HepG2 (cell line): Measurements from ENCODE around the gene ARHGEF12. TPM values are rescaled to one million over a fixed set of nuclear protein-coding genes. Genes with fewer than 3 reads are reported as not detected.

Experiments used
- ATAC-seq: fragments of 200-7000 bp; cut with Tn5 transposase; 3 replicates; pipeline ENCODE4 v1.9.1; 2020; ENCODE audit warnings: mild to moderate bottlenecking, moderate library complexity
- BruUV-seq: library from RNA; stranded (reverse); fragments of 400-500 nt; replicated peaks from 2 replicates; lab custom pipeline; 2021; lab: Mats Ljungman, UMichigan
- CTCF ChIA-PET: fragments of 300-600 bp; formaldehyde crosslinking; extraction: SDS; loops from one replicate; lab custom pipeline; 2021; ENCODE audit warnings: low total read pairs, inconsistent platforms, low intra/inter-chr PET ratio; lab: Yijun Ruan, JAX
- POLR2A ChIA-PET: fragments of 350-600 bp; sonication (Branson Sonifier 250); formaldehyde crosslinking; loops from one replicate; lab custom pipeline; 2020; ENCODE audit warnings: antibody characterized with exemption, inconsistent platforms; lab: Yijun Ruan, JAX
- DNase-seq: peaks from one replicate; pipeline ENCODE4 v3.0.0-alpha.2; 2015; ENCODE audit warnings: low spot score
- FAIRE-seq: peaks from 3 replicates; lab custom pipeline; 2011; peaks lifted over from hg19 to GRCh38; lab: Jason Lieb, UNC
- H2AFZ ChIP-seq: one replicate; pipeline ENCODE4 v1.6.1; 2011; ENCODE audit warnings: low read length, inconsistent platforms
- H3K27ac ChIP-seq: fragments of 300-600 bp; 3 replicates; pipeline ENCODE4 v1.8.0; 2011; ENCODE audit warnings: mixed run types, mild to moderate bottlenecking, mixed read lengths, low read length, inconsistent platforms; ENCODE audit not compliant: insufficient read depth; ENCODE audit errors: extremely low read length
- H3K27me3 ChIP-seq, 2 experiments: fragments of 200-600 bp in 1 of 2; 2 replicates in 1 of 2; 3 replicates in 1 of 2; pipeline versions ENCODE4 v1.6.0 to v1.8.0; 2011; ENCODE audit warnings: low read length in 2 of 2, mild to moderate bottlenecking in 2 of 2, moderate library complexity in 2 of 2, inconsistent platforms in 1 of 2; ENCODE audit not compliant: insufficient read depth in 2 of 2, control insufficient read depth in 1 of 2
- H3K36me3 ChIP-seq, 2 experiments: fragments of 200-600 bp in 1 of 2; replicated peaks in 1 of 2; 2 replicates in 1 of 2; 3 replicates in 1 of 2; pipeline versions ENCODE4 v1.5.1 to v1.8.0; 2011; ENCODE audit warnings: low read length in 2 of 2, inconsistent platforms in 1 of 2; ENCODE audit not compliant: insufficient read depth in 2 of 2, control insufficient read depth in 1 of 2
- H3K4me1 ChIP-seq: 2 replicates; pipeline ENCODE4 v1.5.1; 2012; ENCODE audit warnings: low read length, inconsistent platforms; ENCODE audit not compliant: insufficient read depth
- H3K4me2 ChIP-seq: 2 replicates; pipeline ENCODE4 v1.6.0; 2011; ENCODE audit warnings: low read depth, low read length, inconsistent platforms
- H3K4me3 ChIP-seq, 3 experiments: fragments of 200-600 bp in 1 of 3; sonication (generic), shearing (Covaris generic) in 1 of 3; replicated peaks in 1 of 3; 2 replicates each; pipeline ENCODE4 v1.5.1; 2011 to 2016; ENCODE audit warnings: low read length in 3 of 3, inconsistent platforms in 2 of 3, low read depth in 2 of 3, mild to moderate bottlenecking in 2 of 3, control low read depth in 1 of 3, mixed read lengths in 1 of 3; ENCODE audit not compliant: insufficient read depth in 1 of 3
- H3K79me2 ChIP-seq: one replicate; pipeline ENCODE4 v1.6.1; 2011; ENCODE audit warnings: low read length, inconsistent platforms; ENCODE audit not compliant: insufficient read depth
- H3K9ac ChIP-seq: 2 replicates; pipeline ENCODE4 v1.6.0; 2011; ENCODE audit warnings: mild to moderate bottlenecking, low read depth, low read length, inconsistent platforms; ENCODE audit not compliant: insufficient read depth
- H3K9me3 ChIP-seq: 2 replicates; pipeline ENCODE4 v1.5.1; 2012; ENCODE audit warnings: mild to moderate bottlenecking, low read length
- H4K20me1 ChIP-seq: 2 replicates; pipeline ENCODE4 v1.6.0; 2011; ENCODE audit warnings: inconsistent platforms, mild to moderate bottlenecking, low read length, moderate library complexity; ENCODE audit not compliant: insufficient read depth
- CERS6 ChIP-seq: sonication (generic); formaldehyde crosslinking; IDR thresholded peaks from 2 replicates; pipeline ENCODE4 v1.5.0; 2020; ENCODE audit warnings: missing genetic modification reagents
- CSRNP1 ChIP-seq: sonication (generic); formaldehyde crosslinking; IDR thresholded peaks from 2 replicates; pipeline ENCODE4 v1.8.1; 2023; ENCODE audit warnings: mild to moderate bottlenecking, missing genetic modification reagents
- DNMT3B ChIP-seq: conservative IDR thresholded peaks from 2 replicates; pipeline ENCODE4 v1.6.1; 2016; ENCODE audit warnings: missing biosample characterization, control low read depth
- DRAP1 ChIP-seq: IDR thresholded peaks from 2 replicates; pipeline ENCODE4 v1.6.1; 2016; ENCODE audit warnings: missing genetic modification reagents, missing compliant biosample characterization
- MTF2 ChIP-seq: sonication (generic); formaldehyde crosslinking; IDR thresholded peaks from 2 replicates; pipeline ENCODE4 v1.5.0; 2020; ENCODE audit warnings: missing genetic modification reagents, borderline replicate concordance
- NFAT5 ChIP-seq: sonication (generic); formaldehyde crosslinking; IDR thresholded peaks from 2 replicates; pipeline ENCODE4 v1.4.0; 2020; ENCODE audit warnings: missing genetic modification reagents
- RAD21 ChIP-seq: fragments of 450-650 bp; formaldehyde crosslinking; IDR thresholded peaks from 2 replicates; pipeline ENCODE4 v1.5.0; 2020; ENCODE audit warnings: mild to moderate bottlenecking
- RBM39 ChIP-seq: fragments of 200-400 bp; formaldehyde crosslinking; IDR thresholded peaks from one replicate; pipeline ENCODE4 v1.6.1; 2018; ENCODE audit warnings: antibody characterized with exemption, mild to moderate bottlenecking, low read depth, low read length; ENCODE audit not compliant: poor library complexity, severe bottlenecking
- SMC3 ChIP-seq: IDR thresholded peaks from 2 replicates; pipeline ENCODE4 v1.6.1; 2011; ENCODE audit warnings: low read length, improper control_type of control experiment
- TBL1XR1 ChIP-seq: fragments of 150-350 bp; IDR thresholded peaks from 2 replicates; pipeline ENCODE4 v1.6.1; 2014; ENCODE audit warnings: borderline replicate concordance, low read length; ENCODE audit not compliant: partially characterized antibody
- TEAD3 ChIP-seq: optimal IDR thresholded peaks from 2 replicates; pipeline ENCODE3; 2016; ENCODE audit warnings: borderline replicate concordance
- ZFP36 ChIP-seq: fragments of 150-350 bp; IDR thresholded peaks from 2 replicates; pipeline ENCODE4 v1.6.1; 2018; ENCODE audit warnings: borderline replicate concordance, low read length, low read depth; ENCODE audit not compliant: partially characterized antibody
- ZMAT3 ChIP-seq: sonication (generic); formaldehyde crosslinking; conservative IDR thresholded peaks from 2 replicates; pipeline ENCODE4 v1.7.0; 2021; ENCODE audit warnings: missing genetic modification reagents
- ZNF850 ChIP-seq: sonication (generic); formaldehyde crosslinking; conservative IDR thresholded peaks from 2 replicates; pipeline ENCODE4 v1.9.0; 2021; ENCODE audit warnings: mild to moderate bottlenecking, missing genetic modification reagents
- WGBS: methylation state at CpG from one replicate; pipeline ENCODE4 v1.1.6; 2017; ENCODE audit warnings: low lambda C conversion rate; 5-methylcytosine and 5-hydroxymethylcytosine counted together
- in situ Hi-C: cut with HindIII; loops from 2 replicates; pipeline ENCODE4 v1.10.0; 2017; ENCODE audit warnings: low pct_unique_long_range_greater_than_20kb; ENCODE audit not compliant: extremely low pct_ligation_motif_present
- intact Hi-C: fragments of 100-400 bp; cut with micrococcal nuclease; formaldehyde crosslinking; loops from one replicate; pipeline ENCODE4 v1.10.0; 2022; ENCODE audit not compliant: unreplicated experiment
- polyA plus RNA-seq, 8 experiments: library from polyadenylated mRNA; depleted of rRNA in 3 of 8; stranded (reverse) in 7 of 8; unstranded in 1 of 8; fragments of >200 nt; fragmentation: Illumina TruSeq in 4 of 8; extraction: Trizol in 4 of 8; gene quantifications; 2 replicates each; pipeline versions ENCODE4 v1.2.1 to v1.2.3, GENCODE V29; 2011 to 2016; ENCODE audit warnings: low read depth in 4 of 8, missing spikeins in 1 of 8, mixed read lengths in 1 of 8; ENCODE audit not compliant: insufficient read depth in 1 of 8
- total RNA-seq, 5 experiments: library from RNA; depleted of rRNA; stranded (reverse); fragments of >200 nt; fragmentation: Illumina TruSeq; extraction: Trizol; gene quantifications; 2 replicates each; pipeline ENCODE4 v1.2.3, GENCODE V29; 2016; ENCODE audit warnings: low read depth in 1 of 5

The ARHGEF12 gene
- total and polyA plus RNA-seq, 2 of the 13 experiments (the other 11 are each of a cell fraction or from before 2014, with no cell fraction given), result 17.9 to 54.4 TPM

- H2AFZ ChIP-seq, result no peak overlapping the region
- in situ Hi-C loops, result loop anchor here (5.0 kb wide), 1 partner anchor 131 kb away; no protein-coding TSS in a partner anchor
- no peak overlapping the region for H3K4me3 ChIP-seq
- BruUV-seq, result no TSS peak
- intact Hi-C loops, result loop anchor here (1.0 kb wide), 2 partner anchors 68 to 132 kb away; no protein-coding TSS in a partner anchor
- no peak overlapping the region for H3K27ac ChIP-seq
- CTCF ChIA-PET, result interaction anchor here (1.3 to 3.5 kb wide), 4 partner anchors 64 to 134 kb away, joined by 3 to 63 read pairs (median 8); partner anchors contain the start of gene POU2F3
- peak; percentile 81 for FAIRE-seq
- H3K4me2 ChIP-seq, result no peak overlapping the region
- no peaks in the 10 kb centered on the region for H3K4me1 ChIP-seq
- DNase-seq, result peak; percentile 69
- peaks cover 0 to 62% of the 10 kb centered on the region in 2 experiments; a peak in 4 of 5 replicates for H3K27me3 ChIP-seq
- no peak overlapping the region for H3K9ac ChIP-seq
- H4K20me1 ChIP-seq, result no peaks in the 10 kb centered on the region
- no peaks in the 10 kb centered on the region for H3K9me3 ChIP-seq
- H3K79me2 ChIP-seq, result no peaks in the 10 kb centered on the region
- WGBS, result 0% methylated on average over 3 of the region's 3 CpGs
- peak; percentile 88 for ATAC-seq
- POLR2A ChIA-PET, result interaction anchor here (1.4 kb wide), 1 partner anchor 118 kb away, joined by 3 read pairs; no protein-coding TSS in a partner anchor
- no peaks in the 10 kb centered on the region for H3K36me3 ChIP-seq
- TF ChIP-seq ZFP36 (peak; percentile 24), CERS6 (CRISPR knock-in tag) (no peak), TEAD3 (CRISPR knock-in tag) (peak; percentile 65), DNMT3B (CRISPR knock-in tag) (no peak), ZMAT3 (CRISPR knock-in tag) (no peak), RAD21 (CRISPR knock-in tag) (peak; percentile 74), MTF2 (no peak), NFAT5 (no peak), DRAP1 (CRISPR knock-in tag) (no peak), TBL1XR1 (no peak), SMC3 (peak; percentile 80), ZNF850 (no peak), CSRNP1 (no peak), RBM39 (no peak)
Observed at GRCh38 chr11:120303004-120303637, 33.1 kb upstream of the ARHGEF12 start.
